Muscle of leg (tissue), 11 donors: ENCODE results near the gene CCDC188. TPM values are rescaled to one million over a fixed set of nuclear protein-coding genes. Genes with fewer than 3 reads are reported as not detected.

ENCODE experiments used
- DNase-seq: peaks from one replicate; pipeline ENCODE4 v3.0.0; 2013
- H3K27ac ChIP-seq: one replicate; pipeline ENCODE4 v1.5.1; 2013; ENCODE audit warnings: mild to moderate bottlenecking, low read length, control low read depth
- H3K27me3 ChIP-seq: one replicate; pipeline ENCODE4 v1.6.1; 2013; ENCODE audit warnings: low read length; ENCODE audit not compliant: control insufficient read depth, insufficient read depth
- H3K36me3 ChIP-seq: one replicate; pipeline ENCODE4 v1.6.1; 2013; ENCODE audit warnings: low read length; ENCODE audit not compliant: control insufficient read depth, insufficient read depth
- H3K4me1 ChIP-seq: one replicate; pipeline ENCODE4 v1.6.1; 2013; ENCODE audit warnings: low read length; ENCODE audit not compliant: control insufficient read depth, insufficient read depth
- H3K4me3 ChIP-seq: one replicate; pipeline ENCODE4 v1.5.1; 2013; ENCODE audit warnings: low read length, control low read depth
- H3K9me3 ChIP-seq: replicated peaks from 2 replicates; pipeline ENCODE4 v1.6.1; 2013; ENCODE audit warnings: low read depth, low read length; ENCODE audit not compliant: control insufficient read depth
- WGBS: methylation state at CpG from one replicate; pipeline ENCODE4 v1.1.5; 2013; ENCODE audit warnings: missing lambda C conversion rate; ENCODE audit not compliant: insufficient coverage; 5-methylcytosine and 5-hydroxymethylcytosine counted together
- polyA plus RNA-seq, 8 donors: library from polyadenylated mRNA; unstranded; fragments of 120-200 nt; gene quantifications; one replicate each; pipeline versions ENCODE4 v1.2.1 to v1.2.3, GENCODE V29; 2013; ENCODE audit warnings: inconsistent platforms in 1 of 8, low replicate concordance in 1 of 8; ENCODE audit not compliant: insufficient read length in 8 of 8, insufficient read depth in 1 of 8
- total RNA-seq: library from RNA; stranded (reverse); fragments of 120-200 nt; gene quantifications from one replicate; pipeline ENCODE4 v1.2.4, GENCODE V29; 2013

Gene CCDC188
- total and polyA plus RNA-seq, 9 donors = 0.84 to 2.8 (median 1.5) TPM

- Histone ChIP-seq H3K27ac (no peak overlapping the region), H3K4me1 (peaks cover 24% of the 10 kb centered on the region), H3K36me3 (no peaks in the 10 kb centered on the region), H3K4me3 (no peak overlapping the region), H3K27me3 (peaks cover 3% of the 10 kb centered on the region), H3K9me3 (no peaks in the 10 kb centered on the region)
- 80% methylated on average over 21 of the region's 29 CpGs for WGBS
- no peak for DNase-seq
Measured at GRCh38 chr22:20178075-20178914, 27.4 kb upstream of the CCDC188 start.

GRCh38 chr22:20177217-20177911 lies 26.5 kb upstream of the CCDC188 start:
- no peak overlapping the region for H3K4me3 ChIP-seq
- H3K4me1 ChIP-seq = peaks cover 24% of the 10 kb centered on the region
- H3K27me3 ChIP-seq = peaks cover 3% of the 10 kb centered on the region
- no peaks in the 10 kb centered on the region for H3K9me3 ChIP-seq
- no peak overlapping the region for H3K27ac ChIP-seq
- H3K36me3 ChIP-seq = no peaks in the 10 kb centered on the region
- no peak for DNase-seq
- 72% methylated on average over 18 of the region's 21 CpGs for WGBS

GRCh38 chr22:20176421-20177085 lies 25.7 kb upstream of the CCDC188 start:
- H3K27ac ChIP-seq = no peak overlapping the region
- peaks cover 3% of the 10 kb centered on the region for H3K27me3 ChIP-seq
- H3K4me3 ChIP-seq = no peak overlapping the region
- H3K36me3 ChIP-seq = no peaks in the 10 kb centered on the region
- WGBS = 61% methylated on average over 15 of the region's 17 CpGs
- no peak for DNase-seq
- no peaks in the 10 kb centered on the region for H3K9me3 ChIP-seq
- peaks cover 21% of the 10 kb centered on the region for H3K4me1 ChIP-seq

DNA sequence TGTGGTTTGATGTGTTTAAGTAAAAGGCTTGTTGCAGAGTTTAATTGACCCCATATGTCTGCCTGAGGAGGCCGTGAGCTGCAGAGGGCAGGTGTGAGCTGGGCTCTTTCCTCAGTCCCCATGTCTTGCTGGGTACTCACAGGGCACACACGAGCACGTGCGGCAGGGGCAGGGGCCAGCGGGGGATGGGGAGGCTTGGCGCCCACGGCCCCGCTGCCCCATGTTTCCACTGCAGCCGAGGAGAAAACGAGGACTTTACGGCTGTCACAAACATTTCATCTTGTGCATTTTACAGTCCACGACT lies 24.7 kb upstream of the CCDC188 start:
- DNase-seq = no peak
- Histone ChIP-seq H3K4me3 (no peak overlapping the region), H3K27ac (no peak overlapping the region), H3K27me3 (peaks cover 3% of the 10 kb centered on the region), H3K9me3 (no peaks in the 10 kb centered on the region), H3K36me3 (no peaks in the 10 kb centered on the region), H3K4me1 (peaks cover 11% of the 10 kb centered on the region)
- WGBS = 22% methylated on average over 4 of the region's 12 CpGs

DNA sequence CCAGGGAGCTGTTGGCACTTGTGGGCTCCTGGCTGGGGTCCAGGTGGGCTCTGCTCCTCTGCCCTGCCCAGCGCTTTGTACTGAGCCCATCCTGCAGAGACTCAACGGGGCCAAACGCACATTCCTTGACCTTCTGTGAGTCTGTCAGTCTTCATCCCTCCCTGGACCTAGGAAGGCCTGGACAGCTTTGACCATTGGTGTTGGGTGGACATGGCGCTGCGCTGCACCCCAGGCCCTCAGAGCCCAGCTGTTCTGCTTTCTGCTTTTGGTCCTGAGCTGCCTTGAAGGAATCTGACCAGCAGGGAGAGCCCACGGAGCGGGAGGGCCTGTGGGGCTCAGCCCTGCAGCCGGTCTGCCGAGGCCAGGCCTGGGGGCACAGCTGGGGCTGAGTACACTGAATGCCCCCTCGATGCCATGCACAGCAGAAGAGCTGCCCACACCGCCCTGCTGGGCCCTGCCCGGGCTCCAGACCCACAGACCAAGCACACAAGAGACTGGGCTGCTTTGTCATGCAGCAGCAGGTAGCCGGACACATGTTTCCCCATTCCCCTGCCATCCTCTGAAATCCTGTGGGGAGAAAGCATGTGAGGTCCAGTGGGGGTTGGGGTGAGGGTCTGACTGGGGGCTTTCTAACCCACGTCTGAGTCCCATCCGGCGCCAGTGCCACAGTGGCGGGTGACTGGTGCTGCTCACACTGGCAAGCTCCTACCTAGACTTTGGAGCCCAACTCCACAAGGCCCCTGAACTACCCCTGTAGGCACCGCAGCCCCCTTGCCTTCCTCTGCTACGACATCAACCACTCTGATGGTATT lies 24.1 kb upstream of the CCDC188 start:
- DNase-seq = peak; percentile 35
- Histone ChIP-seq H3K4me1 (peaks cover 11% of the 10 kb centered on the region), H3K36me3 (no peaks in the 10 kb centered on the region), H3K27ac (no peak overlapping the region), H3K9me3 (no peaks in the 10 kb centered on the region), H3K27me3 (peaks cover 3% of the 10 kb centered on the region), H3K4me3 (no peak overlapping the region)
- WGBS = 66% methylated on average over 17 of the region's 19 CpGs

- H3K4me1 ChIP-seq = peaks cover 11% of the 10 kb centered on the region
- H3K36me3 ChIP-seq = no peaks in the 10 kb centered on the region
- no peak overlapping the region for H3K27ac ChIP-seq
- WGBS = 64% methylated on average over 8 of the region's 10 CpGs
- no peak overlapping the region for H3K4me3 ChIP-seq
- H3K27me3 ChIP-seq = peaks cover 3% of the 10 kb centered on the region
- DNase-seq = no peak
- H3K9me3 ChIP-seq = no peaks in the 10 kb centered on the region
Measured at GRCh38 chr22:20173772-20174171, 22.9 kb upstream of the CCDC188 start.

- Histone ChIP-seq H3K4me3 (no peak overlapping the region), H3K27ac (no peak overlapping the region)
- WGBS = 77% methylated on average over 7 of the region's 11 CpGs
Measured at GRCh38 chr22:20173246-20173645, 22.4 kb upstream of the CCDC188 start.

DNA sequence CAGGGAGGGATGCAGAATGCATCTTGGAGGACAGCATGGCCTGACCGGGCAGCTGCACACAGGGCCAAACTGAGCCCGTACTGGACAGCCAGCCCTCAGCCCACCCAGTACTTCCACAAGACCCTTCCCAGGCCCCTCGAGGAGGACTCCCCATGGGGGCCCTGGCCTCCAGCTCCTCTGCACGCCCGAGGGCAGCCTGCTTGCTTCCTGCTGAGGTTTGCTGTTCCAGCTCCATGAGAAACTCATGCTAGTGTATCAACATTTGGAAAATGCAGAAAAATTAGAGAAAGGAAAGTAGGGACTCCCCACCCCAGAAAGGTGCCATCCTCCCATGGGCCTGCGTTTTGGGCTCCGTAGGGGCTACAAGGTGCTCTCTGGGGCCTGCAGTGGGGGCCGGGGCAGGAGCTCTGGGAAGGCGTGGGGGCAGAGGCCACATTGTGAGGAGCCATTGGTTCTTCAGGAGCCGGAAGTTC lies 21.3 kb upstream of the CCDC188 start:
- Histone ChIP-seq H3K4me1 (peaks cover 11% of the 10 kb centered on the region), H3K4me3 (no peak overlapping the region), H3K9me3 (no peaks in the 10 kb centered on the region), H3K27ac (no peak overlapping the region), H3K36me3 (no peaks in the 10 kb centered on the region), H3K27me3 (no peaks in the 10 kb centered on the region)
- WGBS = 83% methylated on average over 3 of the region's 10 CpGs
- DNase-seq = no peak

More at GRCh38 chr22:20173246-20173645, 22.4 kb upstream of the CCDC188 start:
- peaks cover 11% of the 10 kb centered on the region for H3K4me1 ChIP-seq
- no peaks in the 10 kb centered on the region for H3K9me3 ChIP-seq
- H3K36me3 ChIP-seq = no peaks in the 10 kb centered on the region
- no peak for DNase-seq
- H3K27me3 ChIP-seq = peaks cover 3% of the 10 kb centered on the region

DNA sequence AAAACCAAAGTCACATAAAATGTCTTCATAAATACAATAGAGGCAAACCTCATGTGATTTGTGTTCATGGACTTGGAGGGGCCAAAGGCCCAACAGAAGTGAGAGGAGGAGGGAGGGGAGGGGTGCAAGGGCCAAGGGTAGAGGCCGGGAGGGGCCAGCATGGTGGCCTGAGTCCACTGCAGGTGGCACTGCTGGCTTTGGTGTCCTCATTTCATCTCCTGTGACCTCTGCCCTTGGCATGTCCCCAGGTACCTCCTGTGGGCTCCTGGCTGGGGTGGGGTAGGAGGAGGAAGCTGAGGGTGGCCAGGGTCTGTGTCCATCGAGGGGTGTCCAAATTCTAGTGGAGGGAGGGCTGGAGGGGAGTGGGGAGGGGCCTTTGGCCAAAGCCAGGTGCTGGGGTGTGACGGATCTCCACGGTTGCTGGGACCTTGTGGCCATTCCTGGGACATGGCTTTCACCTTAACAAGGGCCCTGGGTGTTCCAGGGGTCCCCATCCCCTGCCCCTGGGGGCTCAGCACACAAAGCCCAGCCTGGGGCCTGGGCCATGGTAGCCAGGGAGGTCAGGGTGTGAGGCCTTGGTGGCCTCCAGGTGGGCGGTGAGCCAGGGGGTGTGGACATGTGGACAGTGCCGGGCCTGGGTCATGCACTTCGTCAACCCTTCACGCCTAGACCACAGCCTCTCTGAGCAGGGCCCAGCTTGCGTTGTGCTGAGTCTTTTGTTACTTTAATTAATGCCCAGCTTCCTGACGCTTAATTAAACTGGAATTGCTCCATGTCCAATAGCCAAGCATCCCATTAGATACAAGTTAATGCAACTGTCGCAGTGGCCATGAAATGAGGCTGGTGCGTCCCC lies 20.7 kb upstream of the CCDC188 start:
- no peaks in the 10 kb centered on the region for H3K27me3 ChIP-seq
- H3K9me3 ChIP-seq = no peaks in the 10 kb centered on the region
- WGBS = 94% methylated on average over 9 of the region's 12 CpGs
- H3K4me3 ChIP-seq = no peak overlapping the region
- no peak overlapping the region for H3K27ac ChIP-seq
- peaks cover 4% of the 10 kb centered on the region for H3K4me1 ChIP-seq
- DNase-seq = no peak
- no peaks in the 10 kb centered on the region for H3K36me3 ChIP-seq
